Measurements from ENCODE around the gene SPRED3.
A peak's percentile ranks its signal among the peaks of the same experiment; 100 is the strongest.

SPRED3 gene

DNA sequence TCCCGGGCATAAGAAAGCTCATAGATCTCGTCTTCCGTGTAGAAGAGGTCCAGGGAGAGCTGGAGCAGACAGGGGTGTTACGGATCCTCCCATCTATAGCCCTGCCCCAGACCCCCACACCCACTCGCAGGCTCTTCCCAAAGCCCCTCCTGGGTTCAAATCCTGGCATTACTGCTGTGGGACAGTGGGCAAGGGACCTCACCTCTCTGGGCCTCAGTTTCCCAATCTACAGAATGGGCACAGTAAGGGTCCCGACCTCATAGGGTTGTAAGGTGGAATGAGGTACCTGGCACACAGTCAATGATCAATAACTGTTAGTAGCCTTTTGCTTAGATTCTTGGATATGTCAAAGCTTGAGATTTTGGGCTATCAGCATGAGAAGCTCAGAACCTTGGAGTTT lies 24.9 kb downstream of the SPRED3 start:
- no peaks in the 10 kb centered on the region for H3K27me3 ChIP-seq (replicated peaks; ENCODE audit: control insufficient read depth, insufficient read depth, low read length, poor library complexity, severe bottlenecking)
- no peaks in the 10 kb centered on the region for H3K9me3 ChIP-seq (ENCODE audit: control insufficient read depth, low read length)
- DNase-seq = no peak
- no peak overlapping the region for H3K4me3 ChIP-seq (ENCODE audit: insufficient read depth, low read depth, low read length, poor library complexity, severe bottlenecking)
- no peaks in the 10 kb centered on the region for H3K36me3 ChIP-seq (ENCODE audit: control insufficient read depth, insufficient read depth, low read length)
- no peak overlapping the region for H3K27ac ChIP-seq (ENCODE audit: insufficient read depth, low read length, poor library complexity, severe bottlenecking)
- peaks cover 14% of the 10 kb centered on the region for H3K4me1 ChIP-seq (ENCODE audit: control insufficient read depth, insufficient read depth, low read length, poor library complexity, severe bottlenecking)

DNA sequence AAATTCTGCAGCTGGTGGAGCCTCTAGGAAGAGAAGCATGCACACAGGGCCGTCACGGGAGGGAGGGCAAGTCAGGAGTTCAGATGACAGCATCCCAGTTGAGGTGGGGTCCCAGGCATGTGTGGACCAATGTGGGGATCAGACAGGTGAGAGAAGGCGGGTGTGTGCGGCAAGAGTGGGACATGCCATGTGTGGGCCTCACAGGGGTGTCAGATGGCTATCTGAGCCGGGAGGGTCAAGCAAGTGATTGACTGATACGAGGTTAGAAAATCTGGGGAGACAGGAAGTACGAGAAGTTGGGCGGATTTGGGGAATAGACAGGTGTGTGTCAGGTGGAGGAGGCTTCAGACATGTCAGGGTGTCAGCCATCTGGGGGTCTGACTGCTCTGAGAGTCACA lies 28.6 kb downstream of the SPRED3 start:
- no peaks in the 10 kb centered on the region for H3K27me3 ChIP-seq (replicated peaks; ENCODE audit: control insufficient read depth, insufficient read depth, low read length, poor library complexity, severe bottlenecking)
- DNase-seq = no peak
- no peaks in the 10 kb centered on the region for H3K9me3 ChIP-seq (ENCODE audit: control insufficient read depth, low read length)
- H3K27ac ChIP-seq (ENCODE audit: insufficient read depth, low read length, poor library complexity, severe bottlenecking) = peak overlapping the region; percentile 49
- peaks cover 16% of the 10 kb centered on the region for H3K4me1 ChIP-seq (ENCODE audit: control insufficient read depth, insufficient read depth, low read length, poor library complexity, severe bottlenecking)
- peak overlapping the region; percentile 55 for H3K4me3 ChIP-seq (ENCODE audit: insufficient read depth, low read depth, low read length, poor library complexity, severe bottlenecking)
- no peaks in the 10 kb centered on the region for H3K36me3 ChIP-seq (ENCODE audit: control insufficient read depth, insufficient read depth, low read length)

- peak; percentile 24 to 42 (median 38) for DNase-seq
- Histone ChIP-seq H3K4me1 (ENCODE audit: control insufficient read depth, insufficient read depth, low read length, poor library complexity, severe bottlenecking) (peaks cover 16% of the 10 kb centered on the region), H3K27me3 (replicated peaks; ENCODE audit: control insufficient read depth, insufficient read depth, low read length, poor library complexity, severe bottlenecking) (no peaks in the 10 kb centered on the region), H3K9me3 (ENCODE audit: control insufficient read depth, low read length) (no peaks in the 10 kb centered on the region), H3K36me3 (ENCODE audit: control insufficient read depth, insufficient read depth, low read length) (no peaks in the 10 kb centered on the region), H3K4me3 (ENCODE audit: insufficient read depth, low read depth, low read length, poor library complexity, severe bottlenecking) (peak overlapping the region; percentile 55), H3K27ac (ENCODE audit: insufficient read depth, low read length, poor library complexity, severe bottlenecking) (peak overlapping the region; percentile 49)
Measured at GRCh38 chr19:38417544-38418506, 29.3 kb downstream of the SPRED3 start.

GRCh38 chr19:38420935-38421334 lies 32.4 kb downstream of the SPRED3 start:
- Histone ChIP-seq H3K4me3 (ENCODE audit: insufficient read depth, low read depth, low read length, poor library complexity, severe bottlenecking) (no peak overlapping the region), H3K27me3 (replicated peaks; ENCODE audit: control insufficient read depth, insufficient read depth, low read length, poor library complexity, severe bottlenecking) (no peaks in the 10 kb centered on the region), H3K9me3 (ENCODE audit: control insufficient read depth, low read length) (no peaks in the 10 kb centered on the region), H3K4me1 (ENCODE audit: control insufficient read depth, insufficient read depth, low read length, poor library complexity, severe bottlenecking) (peaks cover 22% of the 10 kb centered on the region), H3K27ac (ENCODE audit: insufficient read depth, low read length, poor library complexity, severe bottlenecking) (no peak overlapping the region), H3K36me3 (ENCODE audit: control insufficient read depth, insufficient read depth, low read length) (no peaks in the 10 kb centered on the region)
- no peak for DNase-seq

- no peaks in the 10 kb centered on the region for H3K36me3 ChIP-seq (ENCODE audit: control insufficient read depth, insufficient read depth, low read length)
- no peaks in the 10 kb centered on the region for H3K27me3 ChIP-seq (replicated peaks; ENCODE audit: control insufficient read depth, insufficient read depth, low read length, poor library complexity, severe bottlenecking)
- no peak for DNase-seq
- H3K27ac ChIP-seq (ENCODE audit: insufficient read depth, low read length, poor library complexity, severe bottlenecking) = no peak overlapping the region
- H3K9me3 ChIP-seq (ENCODE audit: control insufficient read depth, low read length) = no peaks in the 10 kb centered on the region
- H3K4me1 ChIP-seq (ENCODE audit: control insufficient read depth, insufficient read depth, low read length, poor library complexity, severe bottlenecking) = peaks cover 23% of the 10 kb centered on the region
- no peak overlapping the region for H3K4me3 ChIP-seq (ENCODE audit: insufficient read depth, low read depth, low read length, poor library complexity, severe bottlenecking)
Measured at GRCh38 chr19:38421856-38422255, 33.4 kb downstream of the SPRED3 start.

DNA sequence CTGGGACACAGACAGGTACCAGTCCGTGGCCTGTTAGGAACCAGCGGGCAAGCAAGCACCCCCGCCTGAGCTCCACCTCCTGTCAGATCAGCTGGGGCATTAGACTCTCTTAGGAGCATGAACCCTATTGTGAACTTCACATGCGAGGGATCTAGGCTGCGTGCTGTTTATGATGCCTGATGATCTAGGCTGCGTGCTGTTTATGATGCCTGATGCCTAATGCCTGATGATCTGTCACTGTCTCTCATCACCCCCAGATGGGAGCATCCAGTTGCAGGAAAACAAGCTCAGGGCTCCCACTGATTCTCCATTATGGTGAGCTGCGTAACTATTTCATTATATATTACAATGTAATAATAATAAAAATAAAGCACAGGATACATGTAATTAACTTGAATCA lies 33.9 kb downstream of the SPRED3 start:
- Histone ChIP-seq H3K4me3 (ENCODE audit: insufficient read depth, low read depth, low read length, poor library complexity, severe bottlenecking) (no peak overlapping the region), H3K4me1 (ENCODE audit: control insufficient read depth, insufficient read depth, low read length, poor library complexity, severe bottlenecking) (peaks cover 18% of the 10 kb centered on the region), H3K9me3 (ENCODE audit: control insufficient read depth, low read length) (no peaks in the 10 kb centered on the region), H3K27ac (ENCODE audit: insufficient read depth, low read length, poor library complexity, severe bottlenecking) (no peak overlapping the region), H3K27me3 (replicated peaks; ENCODE audit: control insufficient read depth, insufficient read depth, low read length, poor library complexity, severe bottlenecking) (no peaks in the 10 kb centered on the region), H3K36me3 (ENCODE audit: control insufficient read depth, insufficient read depth, low read length) (no peaks in the 10 kb centered on the region)
- no peak for DNase-seq

DNA sequence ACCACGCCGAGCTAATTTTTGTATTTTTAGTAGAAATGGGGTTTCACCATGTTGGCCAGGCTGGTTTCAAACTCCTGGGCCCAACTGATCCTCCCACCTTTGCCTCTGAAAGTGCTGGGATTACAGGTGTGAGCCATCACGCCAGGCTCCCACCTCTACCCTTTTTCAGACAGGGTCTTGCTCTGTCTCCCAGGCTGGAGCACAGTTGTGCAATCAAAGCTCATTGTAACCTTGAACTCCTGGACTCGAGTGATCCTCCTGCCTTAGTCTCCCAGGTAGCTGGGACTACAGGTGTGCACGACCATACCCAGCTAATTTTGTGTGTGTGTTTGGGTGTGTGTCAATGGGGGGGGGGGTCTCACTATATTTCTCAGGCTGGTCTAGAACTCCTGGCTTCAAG lies 35.8 kb downstream of the SPRED3 start:
- DNase-seq = no peak
- Histone ChIP-seq H3K4me1 (ENCODE audit: control insufficient read depth, insufficient read depth, low read length, poor library complexity, severe bottlenecking) (peaks cover 7% of the 10 kb centered on the region), H3K27ac (ENCODE audit: insufficient read depth, low read length, poor library complexity, severe bottlenecking) (no peak overlapping the region), H3K4me3 (ENCODE audit: insufficient read depth, low read depth, low read length, poor library complexity, severe bottlenecking) (no peak overlapping the region), H3K36me3 (ENCODE audit: control insufficient read depth, insufficient read depth, low read length) (no peaks in the 10 kb centered on the region), H3K27me3 (replicated peaks; ENCODE audit: control insufficient read depth, insufficient read depth, low read length, poor library complexity, severe bottlenecking) (no peaks in the 10 kb centered on the region), H3K9me3 (ENCODE audit: control insufficient read depth, low read length) (no peaks in the 10 kb centered on the region)

GRCh38 chr19:38425222-38425809 lies 36.8 kb downstream of the SPRED3 start:
- Histone ChIP-seq H3K9me3 (ENCODE audit: control insufficient read depth, low read length) (no peaks in the 10 kb centered on the region), H3K4me1 (ENCODE audit: control insufficient read depth, insufficient read depth, low read length, poor library complexity, severe bottlenecking) (peaks cover 7% of the 10 kb centered on the region), H3K36me3 (ENCODE audit: control insufficient read depth, insufficient read depth, low read length) (no peaks in the 10 kb centered on the region), H3K27me3 (replicated peaks; ENCODE audit: control insufficient read depth, insufficient read depth, low read length, poor library complexity, severe bottlenecking) (no peaks in the 10 kb centered on the region), H3K27ac (ENCODE audit: insufficient read depth, low read length, poor library complexity, severe bottlenecking) (no peak overlapping the region), H3K4me3 (ENCODE audit: insufficient read depth, low read depth, low read length, poor library complexity, severe bottlenecking) (no peak overlapping the region)
- no peak for DNase-seq

GRCh38 chr19:38425810-38426466 lies 37.4 kb downstream of the SPRED3 start, which contains the start of gene RASGRP4:
TSS of gene RASGRP4 (minus strand) at chr19:38426219. CDS start at chr19:38426091, 128 bp downstream.
- Histone ChIP-seq H3K9me3 (ENCODE audit: control insufficient read depth, low read length) (no peaks in the 10 kb centered on the region), H3K4me1 (ENCODE audit: control insufficient read depth, insufficient read depth, low read length, poor library complexity, severe bottlenecking) (peaks cover 7% of the 10 kb centered on the region), H3K27ac (ENCODE audit: insufficient read depth, low read length, poor library complexity, severe bottlenecking) (no peak within 1 kb of the TSS), H3K4me3 (ENCODE audit: insufficient read depth, low read depth, low read length, poor library complexity, severe bottlenecking) (no peak within 1 kb of the TSS), H3K36me3 (ENCODE audit: control insufficient read depth, insufficient read depth, low read length) (no peaks in the 10 kb centered on the region), H3K27me3 (replicated peaks; ENCODE audit: control insufficient read depth, insufficient read depth, low read length, poor library complexity, severe bottlenecking) (no peaks in the 10 kb centered on the region)
- peak; percentile 25 to 31 (median 26) for DNase-seq

Measured in effector memory CD4-positive, alpha-beta T cell (primary cell).